A549 (cell line): ENCODE results near the gene TES.

Source experiments
- MYC ChIP-seq: IDR thresholded peaks from 2 replicates; pipeline ENCODE4 v1.6.1; 2012; ENCODE audit warnings: mild to moderate bottlenecking, inconsistent platforms, low read length, improper control_type of control experiment, borderline replicate concordance
- POLR2AphosphoS2 ChIP-seq: conservative IDR thresholded peaks from 2 replicates; pipeline ENCODE4 v1.6.1; 2012; ENCODE audit warnings: low read length, improper control_type of control experiment, inconsistent platforms
- SMC3 ChIP-seq: fragments of >200 bp; sonication (Bioruptor Twin); formaldehyde crosslinking; IDR thresholded peaks from 3 replicates; pipeline ENCODE4 v1.6.1; 2018; ENCODE audit warnings: inconsistent platforms
- ZFP36 ChIP-seq: fragments of 450-650 bp; IDR thresholded peaks from 2 replicates; pipeline ENCODE4 v1.6.1; 2014; ENCODE audit warnings: borderline replicate concordance; ENCODE audit not compliant: partially characterized antibody
- ZSCAN20 ChIP-seq: fragments of 250-450 bp; sonication (Bioruptor Pico); IDR thresholded peaks from 2 replicates; pipeline ENCODE4 v1.8.0; 2022; ENCODE audit warnings: mild to moderate bottlenecking, moderate library complexity
- TF ChIP-seq, protein P1 (sequence below): fragments of >200 bp; sonication (Bioruptor Twin); formaldehyde crosslinking; IDR thresholded peaks from 3 replicates; pipeline ENCODE4 v1.5.1; 2016
- TF ChIP-seq, protein P2 (sequence below): fragments of 200-600 bp; sonication (generic); IDR thresholded peaks from 2 replicates; pipeline ENCODE4 v1.6.1; 2016; ENCODE audit warnings: antibody characterized with exemption, mild to moderate bottlenecking, moderate library complexity
- TF ChIP-seq, protein P3 (sequence below): IDR thresholded peaks from 2 replicates; pipeline ENCODE4 v1.6.1; 2012

DNA sequence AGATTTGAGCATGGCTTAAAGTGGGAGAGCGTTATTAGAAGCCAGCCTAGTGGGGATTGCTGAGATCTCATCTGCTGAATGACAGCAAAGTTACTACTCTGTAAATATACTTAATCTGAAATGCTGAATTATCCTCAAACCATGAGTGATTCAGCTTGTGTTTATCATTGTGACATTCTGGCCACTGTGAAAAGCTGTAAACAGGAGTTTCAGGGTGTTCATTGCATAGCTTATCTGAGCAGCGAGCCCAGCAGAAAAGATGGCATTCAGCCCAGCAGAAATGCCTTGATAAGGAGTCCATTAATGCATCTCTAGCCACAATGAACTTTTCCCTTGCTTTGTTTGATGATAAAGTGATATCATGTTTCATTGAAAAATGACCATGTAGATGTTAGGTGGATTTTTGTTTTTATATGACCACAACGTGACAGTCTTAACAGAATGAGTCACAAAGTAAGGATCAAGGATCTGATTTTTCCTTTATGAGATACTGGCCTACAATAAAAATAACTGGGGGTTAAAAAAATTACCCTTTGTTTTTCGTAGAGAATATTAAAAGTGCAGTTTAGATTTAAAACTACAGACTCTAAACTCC lies 7.8 kb downstream of the TES start:
- TF ChIP-seq, protein P1, sequence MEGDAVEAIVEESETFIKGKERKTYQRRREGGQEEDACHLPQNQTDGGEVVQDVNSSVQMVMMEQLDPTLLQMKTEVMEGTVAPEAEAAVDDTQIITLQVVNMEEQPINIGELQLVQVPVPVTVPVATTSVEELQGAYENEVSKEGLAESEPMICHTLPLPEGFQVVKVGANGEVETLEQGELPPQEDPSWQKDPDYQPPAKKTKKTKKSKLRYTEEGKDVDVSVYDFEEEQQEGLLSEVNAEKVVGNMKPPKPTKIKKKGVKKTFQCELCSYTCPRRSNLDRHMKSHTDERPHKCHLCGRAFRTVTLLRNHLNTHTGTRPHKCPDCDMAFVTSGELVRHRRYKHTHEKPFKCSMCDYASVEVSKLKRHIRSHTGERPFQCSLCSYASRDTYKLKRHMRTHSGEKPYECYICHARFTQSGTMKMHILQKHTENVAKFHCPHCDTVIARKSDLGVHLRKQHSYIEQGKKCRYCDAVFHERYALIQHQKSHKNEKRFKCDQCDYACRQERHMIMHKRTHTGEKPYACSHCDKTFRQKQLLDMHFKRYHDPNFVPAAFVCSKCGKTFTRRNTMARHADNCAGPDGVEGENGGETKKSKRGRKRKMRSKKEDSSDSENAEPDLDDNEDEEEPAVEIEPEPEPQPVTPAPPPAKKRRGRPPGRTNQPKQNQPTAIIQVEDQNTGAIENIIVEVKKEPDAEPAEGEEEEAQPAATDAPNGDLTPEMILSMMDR, result no peak
- TF ChIP-seq SMC3 (no peak), MYC (no peak), POLR2AphosphoS2 (no peak), ZSCAN20 (CRISPR knock-in tag) (no peak), ZFP36 (no peak)
- TF ChIP-seq, protein P2, sequence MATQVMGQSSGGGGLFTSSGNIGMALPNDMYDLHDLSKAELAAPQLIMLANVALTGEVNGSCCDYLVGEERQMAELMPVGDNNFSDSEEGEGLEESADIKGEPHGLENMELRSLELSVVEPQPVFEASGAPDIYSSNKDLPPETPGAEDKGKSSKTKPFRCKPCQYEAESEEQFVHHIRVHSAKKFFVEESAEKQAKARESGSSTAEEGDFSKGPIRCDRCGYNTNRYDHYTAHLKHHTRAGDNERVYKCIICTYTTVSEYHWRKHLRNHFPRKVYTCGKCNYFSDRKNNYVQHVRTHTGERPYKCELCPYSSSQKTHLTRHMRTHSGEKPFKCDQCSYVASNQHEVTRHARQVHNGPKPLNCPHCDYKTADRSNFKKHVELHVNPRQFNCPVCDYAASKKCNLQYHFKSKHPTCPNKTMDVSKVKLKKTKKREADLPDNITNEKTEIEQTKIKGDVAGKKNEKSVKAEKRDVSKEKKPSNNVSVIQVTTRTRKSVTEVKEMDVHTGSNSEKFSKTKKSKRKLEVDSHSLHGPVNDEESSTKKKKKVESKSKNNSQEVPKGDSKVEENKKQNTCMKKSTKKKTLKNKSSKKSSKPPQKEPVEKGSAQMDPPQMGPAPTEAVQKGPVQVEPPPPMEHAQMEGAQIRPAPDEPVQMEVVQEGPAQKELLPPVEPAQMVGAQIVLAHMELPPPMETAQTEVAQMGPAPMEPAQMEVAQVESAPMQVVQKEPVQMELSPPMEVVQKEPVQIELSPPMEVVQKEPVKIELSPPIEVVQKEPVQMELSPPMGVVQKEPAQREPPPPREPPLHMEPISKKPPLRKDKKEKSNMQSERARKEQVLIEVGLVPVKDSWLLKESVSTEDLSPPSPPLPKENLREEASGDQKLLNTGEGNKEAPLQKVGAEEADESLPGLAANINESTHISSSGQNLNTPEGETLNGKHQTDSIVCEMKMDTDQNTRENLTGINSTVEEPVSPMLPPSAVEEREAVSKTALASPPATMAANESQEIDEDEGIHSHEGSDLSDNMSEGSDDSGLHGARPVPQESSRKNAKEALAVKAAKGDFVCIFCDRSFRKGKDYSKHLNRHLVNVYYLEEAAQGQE, result no peak
- TF ChIP-seq, protein P3, sequence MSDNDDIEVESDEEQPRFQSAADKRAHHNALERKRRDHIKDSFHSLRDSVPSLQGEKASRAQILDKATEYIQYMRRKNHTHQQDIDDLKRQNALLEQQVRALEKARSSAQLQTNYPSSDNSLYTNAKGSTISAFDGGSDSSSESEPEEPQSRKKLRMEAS, result peak; percentile 76; the same call in 1 of the 2 replicates
